PC-3 (cell line): Measurements from ENCODE around the gene SLC35E2B. TPM values are rescaled to one million over a fixed set of nuclear protein-coding genes. Genes with fewer than 3 reads are reported as not detected.

ENCODE experiments used
- ATAC-seq: fragments of 200-7000 bp; cut with Tn5 transposase; 2 replicates; pipeline ENCODE4 v1.9.1; 2020; ENCODE audit warnings: mild to moderate bottlenecking, moderate library complexity
- BruUV-seq: library from RNA; stranded (reverse); fragments of 400-500 nt; replicated peaks from 2 replicates; lab custom pipeline; 2021; lab: Mats Ljungman, UMichigan
- CTCF ChIA-PET: fragments of 300-600 bp; sonication (Branson Sonifier 250); formaldehyde crosslinking; loops from one replicate; lab custom pipeline; 2022; ENCODE audit warnings: antibody characterized with exemption; lab: Charles Lee
- POLR2A ChIA-PET: fragments of 300-600 bp; sonication (Branson Sonifier 250); formaldehyde crosslinking; loops from one replicate; lab custom pipeline; 2022; ENCODE audit warnings: antibody characterized with exemption; ENCODE audit not compliant: unreplicated experiment; lab: Charles Lee
- DNase-seq: peaks from one replicate; pipeline ENCODE4 v3.0.0-alpha.2; 2015
- H2AFZ ChIP-seq: fragments of 300-600 bp; sonication (generic); 2 replicates; pipeline ENCODE4 v1.6.0; 2016; ENCODE audit warnings: antibody characterized with exemption, low read length
- H3F3A ChIP-seq: fragments of 300-600 bp; sonication (generic); one replicate; pipeline ENCODE4 v1.6.0; 2017; ENCODE audit warnings: antibody characterized with exemption, low read length, control low read depth, mild to moderate bottlenecking; ENCODE audit not compliant: unreplicated experiment
- H3K27ac ChIP-seq: fragments of 300-600 bp; sonication (generic); 2 replicates; pipeline ENCODE4 v1.5.1; 2016; ENCODE audit warnings: mild to moderate bottlenecking, low read length
- H3K27me3 ChIP-seq: fragments of 300-600 bp; sonication (generic); 2 replicates; pipeline ENCODE4 v1.6.1; 2016; ENCODE audit warnings: low read length, mixed read lengths
- H3K36me3 ChIP-seq: fragments of 300-600 bp; sonication (generic); 2 replicates; pipeline ENCODE4 v1.6.1; 2016; ENCODE audit warnings: low read depth, mixed run types, low read length, mixed read lengths
- H3K4me1 ChIP-seq: fragments of 300-600 bp; sonication (generic); 2 replicates; pipeline ENCODE4 v1.5.1; 2016; ENCODE audit warnings: low read length; ENCODE audit not compliant: insufficient read depth
- H3K4me2 ChIP-seq: fragments of 300-600 bp; sonication (generic); 2 replicates; pipeline ENCODE4 v1.6.0; 2016; ENCODE audit warnings: low read length
- H3K4me3 ChIP-seq: fragments of 300-600 bp; sonication (generic); 2 replicates; pipeline ENCODE4 v1.5.1; 2016; ENCODE audit warnings: mild to moderate bottlenecking, low read length, mixed read lengths
- H3K79me2 ChIP-seq: fragments of 300-600 bp; sonication (generic); 2 replicates; pipeline ENCODE4 v1.6.1; 2017; ENCODE audit warnings: low read length, mixed read lengths
- H3K9ac ChIP-seq: fragments of 300-600 bp; sonication (generic); 2 replicates; pipeline ENCODE4 v1.6.0; 2016; ENCODE audit warnings: mild to moderate bottlenecking, low read length
- H3K9me2 ChIP-seq: fragments of 300-600 bp; sonication (generic); replicated peaks from 2 replicates; pipeline ENCODE4 v1.6.1; 2016; ENCODE audit warnings: mixed run types, low read length, mixed read lengths
- H3K9me3 ChIP-seq: fragments of 300-600 bp; sonication (generic); 2 replicates; pipeline ENCODE4 v1.6.1; 2016; ENCODE audit warnings: low read length, mixed read lengths
- H4K20me1 ChIP-seq: fragments of 300-600 bp; sonication (generic); 2 replicates; pipeline ENCODE4 v1.6.1; 2016; ENCODE audit warnings: low read length, mixed read lengths
- CTCF ChIP-seq: fragments of 300-600 bp; sonication (generic); conservative IDR thresholded peaks from 2 replicates; pipeline ENCODE4 v1.5.1; 2017; ENCODE audit warnings: antibody characterized with exemption, low read depth, mild to moderate bottlenecking, low read length
- EZH2 ChIP-seq: fragments of 300-600 bp; sonication (generic); IDR thresholded peaks from one replicate; pipeline ENCODE4 v1.6.1; 2017; ENCODE audit warnings: antibody characterized with exemption, mild to moderate bottlenecking, low read length; ENCODE audit not compliant: unreplicated experiment
- EZH2phosphoT487 ChIP-seq: fragments of 300-600 bp; sonication (generic); IDR thresholded peaks from 2 replicates; pipeline ENCODE4 v1.6.1; 2018; ENCODE audit warnings: mild to moderate bottlenecking, antibody characterized with exemption, low read length, borderline replicate concordance
- intact Hi-C: fragments of 100-400 bp; cut with micrococcal nuclease; formaldehyde crosslinking; loops from 2 replicates; pipeline ENCODE4 v1.9.0; 2023
- total RNA-seq: library from RNA; depleted of rRNA; stranded (reverse); fragments of >200 nt; gene quantifications from 2 replicates; pipeline ENCODE4 v1.2.3, GENCODE V29; 2014

SLC35E2B gene
- total RNA-seq, 1 experiment from 2014 or later: 38.1 TPM

GRCh38 chr1:1630191-1630964 is 62.2 kb downstream of the SLC35E2B start:
- intact Hi-C loops: no loop called here
- Histone ChIP-seq H3K36me3 (no peaks in the 10 kb centered on the region), H3F3A (no peaks in the 10 kb centered on the region), H3K79me2 (no peaks in the 10 kb centered on the region), H3K27ac (no peak overlapping the region), H4K20me1 (no peaks in the 10 kb centered on the region), H3K9me2 (no peaks in the 10 kb centered on the region), H3K4me3 (no peak overlapping the region), H3K27me3 (no peaks in the 10 kb centered on the region), H3K4me1 (peaks cover 7% of the 10 kb centered on the region; the same call in 1 of the 2 replicates), H2AFZ (no peak overlapping the region), H3K9me3 (no peaks in the 10 kb centered on the region), H3K4me2 (no peak overlapping the region), H3K9ac (no peak overlapping the region)
- BruUV-seq: no TSS peak
- ChIA-PET CTCF (interaction anchor here (0.6 kb wide), 1 partner anchor 15 kb away, joined by 4 read pairs; the partner anchor contains the start of gene MIB2), POLR2A (interaction anchor here (0.5 kb wide), 1 partner anchor 172 kb away, joined by 5 read pairs; no protein-coding TSS in a partner anchor)
- no peak for DNase-seq
- TF ChIP-seq CTCF (no peak), EZH2 (no peak), EZH2phosphoT487 (no peak)
- no peak for ATAC-seq

DNA sequence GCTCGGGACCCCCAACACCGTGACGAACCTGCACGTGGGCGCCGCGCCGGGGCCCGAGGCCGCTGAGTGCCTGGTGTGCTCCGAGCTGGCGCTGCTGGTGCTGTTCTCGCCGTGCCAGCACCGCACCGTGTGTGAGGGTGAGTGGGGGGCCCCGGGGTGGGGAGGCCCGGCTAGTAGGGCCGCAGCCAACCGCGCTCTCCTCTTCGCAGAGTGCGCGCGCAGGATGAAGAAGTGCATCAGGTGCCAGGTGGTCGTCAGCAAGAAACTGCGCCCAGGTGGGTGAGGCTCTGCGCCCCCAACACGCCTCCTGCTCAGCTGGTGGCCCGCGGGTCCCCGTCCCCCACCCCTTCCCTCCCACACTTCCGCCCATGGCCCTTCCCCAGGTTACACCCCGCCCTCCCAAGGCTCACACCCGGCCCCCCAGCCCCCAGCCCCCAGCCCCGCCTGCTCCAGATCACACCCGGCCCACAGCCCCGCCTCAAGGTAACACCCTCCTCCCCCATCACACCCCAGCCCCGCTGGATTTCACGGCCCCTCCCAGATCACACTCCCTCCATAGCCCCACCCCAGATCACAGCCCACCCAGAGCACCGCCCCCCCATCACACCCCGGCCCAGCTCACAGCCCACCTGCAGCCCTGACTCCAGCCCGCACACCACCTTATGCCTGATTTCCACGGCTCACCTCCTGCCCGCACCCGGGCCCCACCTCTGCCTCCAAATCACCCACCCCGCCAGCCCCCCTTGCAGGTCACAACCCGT is 63.0 kb downstream of the SLC35E2B start:
- H3F3A ChIP-seq: no peaks in the 10 kb centered on the region
- H3K4me2 ChIP-seq: no peak overlapping the region
- no peaks in the 10 kb centered on the region for H3K27me3 ChIP-seq
- H3K9ac ChIP-seq: no peak overlapping the region
- TF ChIP-seq CTCF (no peak), EZH2phosphoT487 (no peak), EZH2 (no peak)
- peaks cover 7% of the 10 kb centered on the region; the same call in 1 of the 2 replicates for H3K4me1 ChIP-seq
- CTCF ChIA-PET: no interaction called here
- ATAC-seq (no peak), DNase-seq (no peak)
- H3K79me2 ChIP-seq: no peaks in the 10 kb centered on the region
- no peaks in the 10 kb centered on the region for H3K36me3 ChIP-seq
- no peak overlapping the region for H3K27ac ChIP-seq
- BruUV-seq: no TSS peak
- H2AFZ ChIP-seq: no peak overlapping the region
- H3K4me3 ChIP-seq: no peak overlapping the region
- intact Hi-C loops: no loop called here
- H3K9me3 ChIP-seq: no peaks in the 10 kb centered on the region
- no peaks in the 10 kb centered on the region for H3K9me2 ChIP-seq
- H4K20me1 ChIP-seq: no peaks in the 10 kb centered on the region
- POLR2A ChIA-PET: no interaction called here
